Neural progenitor cell (in vitro differentiated cells): ENCODE results near the gene RASA2. TPM values are rescaled to one million over a fixed set of nuclear protein-coding genes. Genes with fewer than 3 reads are reported as not detected.

Source experiments
- DNase-seq: peaks from one replicate; pipeline ENCODE4 v3.0.0-alpha.2; 2016; ENCODE audit warnings: low spot score
- H2AFZ ChIP-seq: fragments of 200-600 bp; sonication (generic); replicated peaks from 2 replicates; pipeline ENCODE4 v1.6.1; 2016; ENCODE audit warnings: antibody characterized with exemption
- H3F3A ChIP-seq: fragments of 200-600 bp; sonication (generic); 2 replicates; pipeline ENCODE4 v1.6.1; 2016; ENCODE audit warnings: antibody characterized with exemption, low read depth
- H3K27ac ChIP-seq: fragments of 200-600 bp; sonication (generic); 2 replicates; pipeline ENCODE4 v1.5.1; 2016; ENCODE audit warnings: mild to moderate bottlenecking
- H3K27me3 ChIP-seq: fragments of 200-600 bp; sonication (generic); 2 replicates; pipeline ENCODE4 v1.6.1; 2016; ENCODE audit warnings: mild to moderate bottlenecking, moderate library complexity
- H3K36me3 ChIP-seq: fragments of 200-600 bp; sonication (generic); 2 replicates; pipeline ENCODE4 v1.5.1; 2016
- H3K4me1 ChIP-seq: fragments of 200-600 bp; sonication (generic); 2 replicates; pipeline ENCODE4 v1.6.1; 2016; ENCODE audit warnings: mixed run types
- H3K4me2 ChIP-seq: fragments of 200-600 bp; sonication (generic); 2 replicates; pipeline ENCODE4 v1.6.1; 2016
- H3K4me3 ChIP-seq: fragments of 200-600 bp; sonication (generic); 2 replicates; pipeline ENCODE4 v1.5.1; 2016
- H3K79me2 ChIP-seq: fragments of 200-600 bp; sonication (generic); 2 replicates; pipeline ENCODE4 v1.6.1; 2016; ENCODE audit warnings: low read depth
- H3K9ac ChIP-seq: fragments of 200-600 bp; sonication (generic); 2 replicates; pipeline ENCODE4 v1.6.1; 2016
- H3K9me3 ChIP-seq: fragments of 200-600 bp; sonication (generic); 2 replicates; pipeline ENCODE4 v1.5.1; 2016; ENCODE audit warnings: low read depth
- H4K20me1 ChIP-seq: fragments of 200-600 bp; sonication (generic); 2 replicates; pipeline ENCODE4 v1.6.1; 2016; ENCODE audit warnings: low read depth
- H3K27ac Mint-ChIP-seq: 3 replicates; pipeline ENCODE4 v1.8.0; 2021; ENCODE audit warnings: mixed read lengths
- H3K27me3 Mint-ChIP-seq: 2 replicates; pipeline ENCODE4 v1.8.0; 2022; ENCODE audit warnings: low read depth, mild to moderate bottlenecking, inconsistent platforms, moderate library complexity, mixed read lengths; ENCODE audit not compliant: insufficient read depth
- H3K36me3 Mint-ChIP-seq: 3 replicates; pipeline ENCODE4 v1.8.0; 2021; ENCODE audit warnings: mixed read lengths
- H3K4me1 Mint-ChIP-seq: 3 replicates; pipeline ENCODE4 v1.8.0; 2021; ENCODE audit warnings: mixed read lengths
- H3K4me3 Mint-ChIP-seq: 3 replicates; pipeline ENCODE4 v1.8.0; 2021; ENCODE audit warnings: mild to moderate bottlenecking, moderate library complexity, mixed read lengths
- H3K9me3 Mint-ChIP-seq: 3 replicates; pipeline ENCODE4 v1.8.0; 2020; ENCODE audit warnings: mixed read lengths
- CTCF ChIP-seq: fragments of 200-600 bp; sonication (generic); IDR thresholded peaks from 2 replicates; pipeline ENCODE4 v1.5.1; 2017; ENCODE audit warnings: antibody characterized with exemption, mild to moderate bottlenecking
- EZH2 ChIP-seq: fragments of 200-600 bp; sonication (generic); IDR thresholded peaks from 2 replicates; pipeline ENCODE4 v1.6.1; 2017; ENCODE audit warnings: antibody characterized with exemption, mild to moderate bottlenecking, moderate library complexity
- EZH2phosphoT487 ChIP-seq: fragments of 200-600 bp; sonication (generic); IDR thresholded peaks from 2 replicates; pipeline ENCODE4 v1.6.1; 2017; ENCODE audit warnings: antibody characterized with exemption
- total RNA-seq: library from RNA; depleted of rRNA; stranded (reverse); fragments of >200 nt; gene quantifications from 2 replicates; pipeline ENCODE4 v1.2.3, GENCODE V29; 2015; ENCODE audit warnings: low replicate concordance

The RASA2 gene
- total RNA-seq, 1 donor from 2014 or later: 48.4 TPM

- Histone ChIP-seq H3F3A (no peaks in the 10 kb centered on the region), H3K79me2 (no peaks in the 10 kb centered on the region), H3K9ac (no peak overlapping the region), H3K27me3 (no peaks in the 10 kb centered on the region), H3K4me2 (no peak overlapping the region), H3K36me3 (no peaks in the 10 kb centered on the region), H2AFZ (no peak overlapping the region), H3K9me3 (no peaks in the 10 kb centered on the region), H3K4me3 (no peak overlapping the region), H4K20me1 (no peaks in the 10 kb centered on the region), H3K27ac (no peak overlapping the region), H3K4me1 (no peaks in the 10 kb centered on the region)
- no peaks in the 10 kb centered on the region for H3K9me3 Mint-ChIP-seq
- H3K4me3 Mint-ChIP-seq: no peak overlapping the region
- no peak for DNase-seq
- H3K27ac Mint-ChIP-seq: no peak overlapping the region
- H3K27me3 Mint-ChIP-seq: peaks cover under 1% of the 10 kb centered on the region
- peaks cover 8% of the 10 kb centered on the region for H3K4me1 Mint-ChIP-seq
- TF ChIP-seq CTCF (no peak), EZH2phosphoT487 (no peak), EZH2 (no peak)
- H3K36me3 Mint-ChIP-seq: no peaks in the 10 kb centered on the region
Measured at GRCh38 chr3:141450727-141451375, 36.0 kb upstream of the RASA2 start.

- Histone ChIP-seq H3K9me3 (no peaks in the 10 kb centered on the region), H3K4me1 (no peaks in the 10 kb centered on the region), H4K20me1 (no peaks in the 10 kb centered on the region), H2AFZ (peak overlapping the region; percentile 7), H3K79me2 (no peaks in the 10 kb centered on the region), H3K4me3 (no peak overlapping the region), H3F3A (no peaks in the 10 kb centered on the region), H3K36me3 (no peaks in the 10 kb centered on the region), H3K4me2 (no peak overlapping the region), H3K27me3 (no peaks in the 10 kb centered on the region), H3K27ac (no peak overlapping the region), H3K9ac (no peak overlapping the region)
- H3K36me3 Mint-ChIP-seq: no peaks in the 10 kb centered on the region
- TF ChIP-seq CTCF: peak; percentile 61
- TF ChIP-seq EZH2: no peak
- no peak overlapping the region for H3K4me3 Mint-ChIP-seq
- H3K9me3 Mint-ChIP-seq: no peaks in the 10 kb centered on the region
- peaks cover 2% of the 10 kb centered on the region for H3K27me3 Mint-ChIP-seq
- peaks cover 8% of the 10 kb centered on the region for H3K4me1 Mint-ChIP-seq
- no peak overlapping the region for H3K27ac Mint-ChIP-seq
- DNase-seq: peak; percentile 57
Measured at GRCh38 chr3:141452045-141452444, 34.8 kb upstream of the RASA2 start.

- no peak overlapping the region for H3K27ac ChIP-seq
- H3K4me1 Mint-ChIP-seq: peaks cover 4% of the 10 kb centered on the region
- no peaks in the 10 kb centered on the region for H3F3A ChIP-seq
- H3K9ac ChIP-seq: peak overlapping the region; percentile 21
- H3K36me3 Mint-ChIP-seq: no peaks in the 10 kb centered on the region
- H3K4me3 ChIP-seq: no peak overlapping the region
- no peak overlapping the region for H3K4me2 ChIP-seq
- no peak overlapping the region for H3K4me3 Mint-ChIP-seq
- H3K27me3 ChIP-seq: no peaks in the 10 kb centered on the region
- no peak overlapping the region for H2AFZ ChIP-seq
- no peaks in the 10 kb centered on the region for H3K9me3 Mint-ChIP-seq
- H3K4me1 ChIP-seq: no peaks in the 10 kb centered on the region
- peaks cover 2% of the 10 kb centered on the region for H3K27me3 Mint-ChIP-seq
- DNase-seq: no peak
- H4K20me1 ChIP-seq: no peaks in the 10 kb centered on the region
- H3K9me3 ChIP-seq: no peaks in the 10 kb centered on the region
- TF ChIP-seq EZH2phosphoT487: no peak
- no peak for TF ChIP-seq CTCF
- no peak for TF ChIP-seq EZH2
- no peaks in the 10 kb centered on the region for H3K36me3 ChIP-seq
- H3K79me2 ChIP-seq: no peaks in the 10 kb centered on the region
- H3K27ac Mint-ChIP-seq: no peak overlapping the region
Measured at GRCh38 chr3:141452773-141453172, 34.1 kb upstream of the RASA2 start.
